GM18909 (cell line): Measurements from ENCODE around the gene PTPRS.

ENCODE experiments used
- ATAC-seq: cut with Tn5 transposase; IDR thresholded peaks from one replicate; pipeline ENCODE4 v1.9.1; 2021; ENCODE audit warnings: mild to moderate bottlenecking; ENCODE audit not compliant: unreplicated experiment, poor library complexity

PTPRS gene

GRCh38 chr19:5292822-5293611, 47.6 kb downstream of the PTPRS start:
- no peak for ATAC-seq

- no peak for ATAC-seq
Observed at GRCh38 chr19:5292453-5292821, 48.2 kb downstream of the PTPRS start.

- no peak for ATAC-seq
Observed at GRCh38 chr19:5291588-5292193, 48.9 kb downstream of the PTPRS start.
